ENCODE measurements around the gene C4B. TPM values are rescaled to one million over a fixed set of nuclear protein-coding genes. Genes with fewer than 3 reads are reported as not detected.
A peak's percentile ranks its signal among the peaks of the same experiment; 100 is the strongest.

The C4B gene
- total and polyA plus RNA-seq, 9 of the 15 experiments (the other 6 are each of a cell fraction or from before 2014, with no cell fraction given), result 0.32 to 8.8 (median 5.4) TPM

GRCh38 chr6:31979238-31979898 lies 35.2 kb upstream of the C4B start:
- Histone ChIP-seq H3K36me3 (ENCODE audit: control insufficient read depth, insufficient read depth, low read length) (peaks cover 16% of the 10 kb centered on the region), H3K9me1 (ENCODE audit: control insufficient read depth, insufficient read depth, low read length) (no peaks in the 10 kb centered on the region), H4K20me1 (replicated peaks; ENCODE audit: control insufficient read depth, insufficient read depth, low read length) (no peaks in the 10 kb centered on the region), H3K9ac (ENCODE audit: insufficient read depth in 1 of 2, low read depth in 2 of 2, low read length in 2 of 2) (peak overlapping the region; percentile 71 to 72; a peak in 3 of 4 replicates), H2AFZ (ENCODE audit: low read depth, low read length) (peak overlapping the region; percentile 68), H3K27ac (ENCODE audit: extremely low read depth, low read depth, low read length) (peak overlapping the region; percentile 87), H3K9me3 (replicated peaks; ENCODE audit: control insufficient read depth, insufficient read depth, low read depth, low read length) (no peaks in the 10 kb centered on the region), H3K79me2 (ENCODE audit: control insufficient read depth, insufficient read depth, low read length) (peaks cover 19% of the 10 kb centered on the region), H3K4me3 (no peak overlapping the region; the same call in 1 of the 2 replicates), H3K4me1 (replicated peaks in 1 of 2; ENCODE audit: control insufficient read depth in 2 of 2, insufficient read depth in 2 of 2, low read length in 2 of 2) (peaks cover 31 to 34% of the 10 kb centered on the region in 2 experiments), H3K27me3 (ENCODE audit: control insufficient read depth in 2 of 2, insufficient read depth in 2 of 2, low read length in 2 of 2) (no peaks in the 10 kb centered on the region), H3K4me2 (ENCODE audit: insufficient read depth, low read length) (peak overlapping the region; percentile 71)
- intact Hi-C loops (cut with micrococcal nuclease) (loop anchor here (10.0 kb wide), 1 partner anchor 245 kb away; the partner anchor contains the start of gene CLIC1), in situ Hi-C loops (cut with MboI) (no loop called here)
- 11% methylated on average over 3 of the region's 3 CpGs for WGBS (ENCODE audit: insufficient coverage, low coverage, missing lambda C conversion rate)
- FAIRE-seq (peak; percentile 83), ATAC-seq (peak; percentile 67), DNase-seq (ENCODE audit: extremely low read depth in 1 of 4, low spot score in 3 of 4) (peak in 3 of 4 experiments; percentile 27 to 75 (median 69))
- no TSS peak for BruUV-seq (replicated peaks)
- POLR2A ChIA-PET, result interaction anchor here (0.6 to 1.1 kb wide), 6 partner anchors 27 to 184 kb away, joined by 3 to 4 read pairs (median 3); partner anchors contain the start of genes HSPA1B and VARS1
- CTCF ChIA-PET (ENCODE audit: low intra/inter-chr PET ratio), result no interaction called here
- TF ChIP-seq DMBX1 (CRISPR knock-in tag; IDR thresholded peaks at IDR 0.05; ENCODE audit: borderline replicate concordance) (peak; percentile 28), USF2 (CRISPR knock-in tag; IDR thresholded peaks at IDR 0.05) (peak; percentile 38; the same call in 1 of the 2 replicates), SMARCA4 (IDR thresholded peaks at IDR 0.05) (peak; percentile 79), SMAD4 (CRISPR knock-in tag; conservative IDR thresholded peaks at IDR 0.05) (peak; percentile 50), DACH1 (IDR thresholded peaks at IDR 0.05; ENCODE audit: partially characterized antibody) (no peak), USF1 (CRISPR knock-in tag; IDR thresholded peaks at IDR 0.05) (peak; percentile 57; the same call in 1 of the 2 replicates), EGR1 (conservative IDR thresholded peaks at IDR 0.05) (0 out of 2 replicates have a peak, but pooled peaks have one; percentile 24), CBFA2T2 (conservative IDR thresholded peaks at IDR 0.05) (peak; percentile 24; the same call in 1 of the 2 replicates), NR2C1 (IDR thresholded peaks at IDR 0.05) (no peak), NR2C1 (tag; IDR thresholded peaks at IDR 0.05) (0 out of 2 replicates have a peak, but pooled peaks have one; percentile 31), CHD2 (IDR thresholded peaks at IDR 0.05; ENCODE audit: low read depth, low read length) (0 out of 2 replicates have a peak, but pooled peaks have one; percentile 22), ZBTB17 (CRISPR knock-in tag; IDR thresholded peaks at IDR 0.05) (0 out of 2 replicates have a peak, but pooled peaks have one; percentile 25), FOXO4 (CRISPR knock-in tag; IDR thresholded peaks at IDR 0.05) (no peak), NCOR1 (IDR thresholded peaks at IDR 0.05) (peak; percentile 37), RCOR1 (IDR thresholded peaks at IDR 0.05; ENCODE audit: borderline replicate concordance in 1 of 2, low read depth in 2 of 2, low read length in 2 of 2) (peak in 1 of 2 experiments; percentile 17; a peak in 1 of 4 replicates)

All from K562 (cell line).